Endometrial microvascular endothelial cells (primary cell): ENCODE measurements around the gene RAD51B. TPM values are rescaled to one million over a fixed set of nuclear protein-coding genes. Genes with fewer than 3 reads are reported as not detected.

Source experiments
- in situ Hi-C: cut with HindIII; loops from 2 replicates; pipeline ENCODE4 v1.10.0; 2017; ENCODE audit warnings: low sequenced_read_pairs, low pct_unique_long_range_greater_than_20kb; ENCODE audit errors: inconsistent ontology term
- total RNA-seq: library from RNA; depleted of rRNA; stranded (reverse); fragments of >200 nt; gene quantifications from one replicate; pipeline ENCODE4 v1.2.3, GENCODE V29; 2015; ENCODE audit errors: inconsistent ontology term

Gene RAD51B
- total RNA-seq, 1 donor from 2014 or later = 16.4 TPM

GRCh38 chr14:68666236-68666635 is 846.7 kb downstream of the RAD51B start:
- in situ Hi-C loops = no loop called here

GRCh38 chr14:68666899-68667298 is 847.3 kb downstream of the RAD51B start:
- in situ Hi-C loops = no loop called here

- in situ Hi-C loops = no loop called here
Measured at GRCh38 chr14:68667313-68667791, 847.8 kb downstream of the RAD51B start.

GRCh38 chr14:68668028-68668427 is 848.4 kb downstream of the RAD51B start:
- in situ Hi-C loops = no loop called here

- in situ Hi-C loops = no loop called here
Measured at GRCh38 chr14:68668531-68668930, 849.0 kb downstream of the RAD51B start.

- in situ Hi-C loops = no loop called here
Measured at GRCh38 chr14:68669111-68669511, 849.5 kb downstream of the RAD51B start.

GRCh38 chr14:68669603-68670358 is 850.2 kb downstream of the RAD51B start:
- in situ Hi-C loops = no loop called here

GRCh38 chr14:68670359-68670715 is 850.8 kb downstream of the RAD51B start:
- in situ Hi-C loops = no loop called here

GRCh38 chr14:68671909-68672308 is 852.3 kb downstream of the RAD51B start:
- in situ Hi-C loops = no loop called here

- in situ Hi-C loops = no loop called here
Measured at GRCh38 chr14:68672609-68673285, 853.2 kb downstream of the RAD51B start.

GRCh38 chr14:68673464-68673863 is 853.9 kb downstream of the RAD51B start:
- in situ Hi-C loops = no loop called here

GRCh38 chr14:68674538-68675232 is 855.1 kb downstream of the RAD51B start:
- in situ Hi-C loops = no loop called here

GRCh38 chr14:68675233-68675577 is 855.6 kb downstream of the RAD51B start:
- in situ Hi-C loops = no loop called here

GRCh38 chr14:68676511-68676943 is 856.9 kb downstream of the RAD51B start:
- in situ Hi-C loops = no loop called here

GRCh38 chr14:68677476-68677875 is 857.9 kb downstream of the RAD51B start:
- in situ Hi-C loops = no loop called here

- in situ Hi-C loops = no loop called here
Measured at GRCh38 chr14:68677901-68678300, 858.3 kb downstream of the RAD51B start.

- in situ Hi-C loops = no loop called here
Measured at GRCh38 chr14:68678471-68678870, 858.9 kb downstream of the RAD51B start.

GRCh38 chr14:68679301-68679700 is 859.7 kb downstream of the RAD51B start:
- in situ Hi-C loops = no loop called here

GRCh38 chr14:68679746-68680467 is 860.3 kb downstream of the RAD51B start:
- in situ Hi-C loops = no loop called here
